Measurements from ENCODE around the gene NFYA.

DNA sequence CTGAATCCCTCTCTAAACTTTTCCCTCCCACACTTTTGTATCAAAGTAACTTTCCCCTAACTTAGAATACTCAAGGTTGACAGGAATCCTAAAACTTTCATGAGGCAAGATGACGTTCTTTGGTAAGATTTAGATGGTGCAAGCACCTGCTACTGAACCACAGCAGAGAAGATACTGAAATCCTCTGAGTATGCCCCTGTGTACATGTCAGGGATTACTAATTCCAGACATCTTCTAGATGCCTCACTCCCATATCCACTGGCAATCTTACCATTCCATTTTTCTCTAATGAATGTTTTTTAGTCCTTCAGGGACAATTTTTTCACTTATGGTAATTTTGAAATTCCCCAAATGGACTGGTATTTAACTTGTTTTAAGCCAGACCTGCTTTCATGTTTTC, 10.7 kb upstream of the NFYA start:
- no peak for TF ChIP-seq POLR2A (IDR thresholded peaks at IDR 0.05; ENCODE audit: borderline replicate concordance, extremely low read depth, insufficient read depth, insufficient read length)
- TF ChIP-seq, protein P1, sequence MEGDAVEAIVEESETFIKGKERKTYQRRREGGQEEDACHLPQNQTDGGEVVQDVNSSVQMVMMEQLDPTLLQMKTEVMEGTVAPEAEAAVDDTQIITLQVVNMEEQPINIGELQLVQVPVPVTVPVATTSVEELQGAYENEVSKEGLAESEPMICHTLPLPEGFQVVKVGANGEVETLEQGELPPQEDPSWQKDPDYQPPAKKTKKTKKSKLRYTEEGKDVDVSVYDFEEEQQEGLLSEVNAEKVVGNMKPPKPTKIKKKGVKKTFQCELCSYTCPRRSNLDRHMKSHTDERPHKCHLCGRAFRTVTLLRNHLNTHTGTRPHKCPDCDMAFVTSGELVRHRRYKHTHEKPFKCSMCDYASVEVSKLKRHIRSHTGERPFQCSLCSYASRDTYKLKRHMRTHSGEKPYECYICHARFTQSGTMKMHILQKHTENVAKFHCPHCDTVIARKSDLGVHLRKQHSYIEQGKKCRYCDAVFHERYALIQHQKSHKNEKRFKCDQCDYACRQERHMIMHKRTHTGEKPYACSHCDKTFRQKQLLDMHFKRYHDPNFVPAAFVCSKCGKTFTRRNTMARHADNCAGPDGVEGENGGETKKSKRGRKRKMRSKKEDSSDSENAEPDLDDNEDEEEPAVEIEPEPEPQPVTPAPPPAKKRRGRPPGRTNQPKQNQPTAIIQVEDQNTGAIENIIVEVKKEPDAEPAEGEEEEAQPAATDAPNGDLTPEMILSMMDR (IDR thresholded peaks at IDR 0.05 in 2 of 3, conservative IDR thresholded peaks at IDR 0.05 in 1 of 3; ENCODE audit: borderline replicate concordance in 1 of 3, insufficient read depth in 1 of 3, low read depth in 2 of 3, low read length in 2 of 3), result no peak
- TF ChIP-seq, protein P2, sequence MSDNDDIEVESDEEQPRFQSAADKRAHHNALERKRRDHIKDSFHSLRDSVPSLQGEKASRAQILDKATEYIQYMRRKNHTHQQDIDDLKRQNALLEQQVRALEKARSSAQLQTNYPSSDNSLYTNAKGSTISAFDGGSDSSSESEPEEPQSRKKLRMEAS (IDR thresholded peaks at IDR 0.05), result no peak
- no peak for TF ChIP-seq SIN3A (IDR thresholded peaks at IDR 0.05; ENCODE audit: low read depth)
- no peak for TF ChIP-seq EZH2phosphoT487 (IDR thresholded peaks at IDR 0.05; ENCODE audit: borderline replicate concordance)
- no peak for TF ChIP-seq TCF7L2 (IDR thresholded peaks at IDR 0.05; ENCODE audit: borderline replicate concordance, extremely low read depth, insufficient read depth, insufficient read length)
- TF ChIP-seq YY1 (IDR thresholded peaks at IDR 0.05; ENCODE audit: extremely low read depth, insufficient replicate concordance, low read depth, low read length), result no peak

Measured in HCT116 (cell line).